ENCODE data around the gene AASDH. TPM values are rescaled to one million over a fixed set of nuclear protein-coding genes. Genes with fewer than 3 reads are reported as not detected.

Gene AASDH
- total RNA-seq, 2 experiments from 2014 or later: 10.4 to 13.9 TPM

GRCh38 chr4:56391270-56391669, 4.0 kb upstream of the AASDH start:
- H3K79me2 ChIP-seq (ENCODE audit: insufficient read depth, low read depth, low read length): peaks cover 13% of the 10 kb centered on the region
- no peak overlapping the region for H3K4me2 ChIP-seq (ENCODE audit: low read length)
- H4K20me1 ChIP-seq (ENCODE audit: insufficient read depth, low read length): no peaks in the 10 kb centered on the region
- no peak for DNase-seq (ENCODE audit: low spot score)
- peaks cover 15% of the 10 kb centered on the region for H3K4me1 ChIP-seq (ENCODE audit: insufficient read depth, low read length, poor library complexity, severe bottlenecking)
- POLR2A ChIA-PET: no interaction called here
- TF ChIP-seq EZH2phosphoT487 (IDR thresholded peaks at IDR 0.05; ENCODE audit: borderline replicate concordance, low read depth, low read length): no peak
- TF ChIP-seq, protein P1, sequence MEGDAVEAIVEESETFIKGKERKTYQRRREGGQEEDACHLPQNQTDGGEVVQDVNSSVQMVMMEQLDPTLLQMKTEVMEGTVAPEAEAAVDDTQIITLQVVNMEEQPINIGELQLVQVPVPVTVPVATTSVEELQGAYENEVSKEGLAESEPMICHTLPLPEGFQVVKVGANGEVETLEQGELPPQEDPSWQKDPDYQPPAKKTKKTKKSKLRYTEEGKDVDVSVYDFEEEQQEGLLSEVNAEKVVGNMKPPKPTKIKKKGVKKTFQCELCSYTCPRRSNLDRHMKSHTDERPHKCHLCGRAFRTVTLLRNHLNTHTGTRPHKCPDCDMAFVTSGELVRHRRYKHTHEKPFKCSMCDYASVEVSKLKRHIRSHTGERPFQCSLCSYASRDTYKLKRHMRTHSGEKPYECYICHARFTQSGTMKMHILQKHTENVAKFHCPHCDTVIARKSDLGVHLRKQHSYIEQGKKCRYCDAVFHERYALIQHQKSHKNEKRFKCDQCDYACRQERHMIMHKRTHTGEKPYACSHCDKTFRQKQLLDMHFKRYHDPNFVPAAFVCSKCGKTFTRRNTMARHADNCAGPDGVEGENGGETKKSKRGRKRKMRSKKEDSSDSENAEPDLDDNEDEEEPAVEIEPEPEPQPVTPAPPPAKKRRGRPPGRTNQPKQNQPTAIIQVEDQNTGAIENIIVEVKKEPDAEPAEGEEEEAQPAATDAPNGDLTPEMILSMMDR (conservative IDR thresholded peaks at IDR 0.05; ENCODE audit: low read length): no peak
- no TSS peak for BruUV-seq (replicated peaks)
- no peaks in the 10 kb centered on the region for H3K9me2 ChIP-seq (ENCODE audit: insufficient read depth, low read length)
- no peaks in the 10 kb centered on the region for H3K9me3 ChIP-seq (ENCODE audit: low read length)
- CTCF ChIA-PET (ENCODE audit: unreplicated experiment): no interaction called here
- H2AFZ ChIP-seq (ENCODE audit: low read length): no peak overlapping the region
- peaks cover 50% of the 10 kb centered on the region for H3K36me3 ChIP-seq (ENCODE audit: insufficient read depth, low read length)
- intact Hi-C loops (cut with micrococcal nuclease; ENCODE audit: unreplicated experiment): no loop called here
- H3K4me3 ChIP-seq (ENCODE audit: low read depth, low read length, poor library complexity, severe bottlenecking): no peak overlapping the region
- H3K27ac ChIP-seq (ENCODE audit: low read depth, low read length, poor library complexity, severe bottlenecking): no peak overlapping the region

DNA sequence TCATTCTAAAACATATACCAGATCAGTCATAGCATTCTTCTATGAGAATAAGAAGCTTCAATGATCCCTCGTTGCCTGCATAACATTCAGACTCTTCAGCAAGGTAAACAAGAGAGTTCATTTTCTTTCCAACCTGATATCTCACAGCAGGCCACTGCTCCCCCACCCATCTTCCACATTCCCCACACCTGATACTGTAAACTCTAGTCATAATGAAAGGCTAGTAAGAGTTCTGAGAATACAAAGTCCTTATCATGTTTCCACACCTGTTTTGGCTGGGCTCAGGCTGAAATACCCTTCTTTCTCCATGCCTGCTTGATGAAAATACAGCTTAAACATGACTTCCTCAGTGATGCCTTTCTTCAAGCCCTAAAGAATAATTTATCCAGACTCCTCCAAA, 2.3 kb upstream of the AASDH start:
- Histone ChIP-seq H3K9me2 (ENCODE audit: insufficient read depth, low read length) (no peaks in the 10 kb centered on the region), H4K20me1 (ENCODE audit: insufficient read depth, low read length) (no peaks in the 10 kb centered on the region), H3K4me3 (ENCODE audit: low read depth, low read length, poor library complexity, severe bottlenecking) (no peak overlapping the region), H3K27ac (ENCODE audit: low read depth, low read length, poor library complexity, severe bottlenecking) (no peak overlapping the region), H2AFZ (ENCODE audit: low read length) (no peak overlapping the region), H3K36me3 (ENCODE audit: insufficient read depth, low read length) (peaks cover 32% of the 10 kb centered on the region), H3K79me2 (ENCODE audit: insufficient read depth, low read depth, low read length) (peaks cover 27% of the 10 kb centered on the region), H3K4me2 (ENCODE audit: low read length) (peak overlapping the region; percentile 86), H3K4me1 (ENCODE audit: insufficient read depth, low read length, poor library complexity, severe bottlenecking) (peaks cover 22% of the 10 kb centered on the region), H3K9me3 (ENCODE audit: low read length) (no peaks in the 10 kb centered on the region)
- intact Hi-C loops (cut with micrococcal nuclease; ENCODE audit: unreplicated experiment): loop anchor here (5.0 to 10.0 kb wide), 3 partner anchors 342 to 585 kb away; partner anchors contain the start of genes NOA1, POLR2B and REST
- ChIA-PET CTCF (ENCODE audit: unreplicated experiment) (no interaction called here), POLR2A (interaction anchor here (0.6 kb wide), 1 partner anchor 843 kb away, joined by 3 read pairs; no protein-coding TSS in a partner anchor)
- TF ChIP-seq EZH2phosphoT487 (IDR thresholded peaks at IDR 0.05; ENCODE audit: borderline replicate concordance, low read depth, low read length): no peak
- TF ChIP-seq, protein P1 (conservative IDR thresholded peaks at IDR 0.05; ENCODE audit: low read length): no peak
- no peak for DNase-seq (ENCODE audit: low spot score)
- BruUV-seq (replicated peaks): no TSS peak

DNA sequence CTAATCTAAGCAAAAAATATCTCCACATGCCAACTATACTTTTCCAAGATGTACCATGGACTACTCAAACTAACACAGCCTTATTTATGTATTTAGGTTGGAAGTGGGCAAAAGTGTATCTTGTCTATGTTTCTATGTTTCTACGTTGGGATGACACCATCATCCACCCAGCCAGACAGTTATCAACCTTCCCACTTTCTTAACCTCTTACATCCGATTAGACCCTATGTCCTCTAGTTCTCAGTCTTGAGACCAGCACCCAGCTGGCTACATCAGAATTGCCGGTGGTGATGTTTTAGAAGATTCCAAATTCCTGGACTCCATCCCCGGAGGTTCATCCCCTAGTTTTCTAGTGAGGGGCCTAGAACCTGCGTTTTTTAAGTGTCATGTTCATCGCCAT, 1.0 kb upstream of the AASDH start:
- Histone ChIP-seq H3K4me1 (ENCODE audit: insufficient read depth, low read length, poor library complexity, severe bottlenecking) (peaks cover 22% of the 10 kb centered on the region), H3K79me2 (ENCODE audit: insufficient read depth, low read depth, low read length) (peaks cover 27% of the 10 kb centered on the region), H4K20me1 (ENCODE audit: insufficient read depth, low read length) (no peaks in the 10 kb centered on the region), H3K4me2 (ENCODE audit: low read length) (peak overlapping the region; percentile 86), H3K4me3 (ENCODE audit: low read depth, low read length, poor library complexity, severe bottlenecking) (peak overlapping the region; percentile 77), H3K9me3 (ENCODE audit: low read length) (no peaks in the 10 kb centered on the region), H2AFZ (ENCODE audit: low read length) (peak overlapping the region; percentile 70; the same call in 1 of the 2 replicates), H3K9me2 (ENCODE audit: insufficient read depth, low read length) (no peaks in the 10 kb centered on the region), H3K36me3 (ENCODE audit: insufficient read depth, low read length) (peaks cover 21% of the 10 kb centered on the region), H3K27ac (ENCODE audit: low read depth, low read length, poor library complexity, severe bottlenecking) (peak overlapping the region; percentile 85)
- peak; percentile 10 for DNase-seq (ENCODE audit: low spot score)
- no TSS peak for BruUV-seq (replicated peaks)
- TF ChIP-seq EZH2phosphoT487 (IDR thresholded peaks at IDR 0.05; ENCODE audit: borderline replicate concordance, low read depth, low read length): no peak
- ChIA-PET CTCF (ENCODE audit: unreplicated experiment) (no interaction called here), POLR2A (interaction anchor here (1.1 to 2.6 kb wide), 6 partner anchors 8 to 80 kb away, joined by 3 to 31 read pairs (median 10); partner anchors contain the start of genes PAICS and PPAT)
- intact Hi-C loops (cut with micrococcal nuclease; ENCODE audit: unreplicated experiment): loop anchor here (5.0 to 10.0 kb wide), 3 partner anchors 341 to 586 kb away; partner anchors contain the start of genes NOA1, POLR2B and REST

Data from OCI-LY7 (cell line).